GM12878 (cell line): ENCODE measurements around the gene ENO2. TPM values are rescaled to one million over a fixed set of nuclear protein-coding genes. Genes with fewer than 3 reads are reported as not detected.

Experiments
- ATAC-seq: fragments of 200-7000 bp; cut with Tn5 transposase; 3 replicates; pipeline ENCODE4 v1.9.1; 2020; ENCODE audit warnings: mild to moderate bottlenecking, moderate library complexity
- BruUV-seq: library from RNA; stranded (reverse); fragments of 400-500 nt; replicated peaks from 2 replicates; lab custom pipeline; 2021; lab: Mats Ljungman, UMichigan
- CTCF ChIA-PET: fragments of 300-600 bp; sonication (Branson Sonifier 250); formaldehyde crosslinking; extraction: SDS; loops from one replicate; lab custom pipeline; 2021; ENCODE audit warnings: inconsistent platforms; lab: Yijun Ruan, JAX
- POLR2A ChIA-PET: fragments of 350-600 bp; formaldehyde crosslinking; extraction: SDS; loops from one replicate; lab custom pipeline; 2021; ENCODE audit warnings: inconsistent platforms; lab: Charles Lee
- RAD21 ChIA-PET: fragments of 300-600 bp; sonication (Branson Sonifier 250); formaldehyde crosslinking; loops from one replicate; lab custom pipeline; 2023; ENCODE audit warnings: antibody characterized with exemption; ENCODE audit not compliant: unreplicated experiment; lab: Charles Lee
- SMC1A ChIA-PET: fragments of 300-600 bp; sonication (Branson Sonifier 250); formaldehyde crosslinking; loops from one replicate; lab custom pipeline; 2023; ENCODE audit not compliant: unreplicated experiment, uncharacterized antibody; lab: Charles Lee
- DNase-seq: peaks from one replicate; pipeline ENCODE4 v3.0.0-alpha.2; 2011; ENCODE audit warnings: low read depth, low spot score
- FAIRE-seq: peaks from 3 replicates; lab custom pipeline; 2011; peaks lifted over from hg19 to GRCh38; lab: Jason Lieb, UNC
- H2AFZ ChIP-seq: 2 replicates; pipeline ENCODE4 v1.6.0; 2011; ENCODE audit warnings: low read depth, low read length, control low read depth; ENCODE audit not compliant: control insufficient read depth
- H3K27ac ChIP-seq: 2 replicates; pipeline ENCODE4 v1.5.1; 2011; ENCODE audit warnings: control low read depth; ENCODE audit not compliant: control insufficient read depth, insufficient read depth
- H3K27me3 ChIP-seq, 2 experiments: replicated peaks in 1 of 2; 2 replicates each; pipeline versions ENCODE4 v1.6.0 to v1.6.1; 2011; ENCODE audit warnings: low read length in 1 of 2; ENCODE audit not compliant: control insufficient read depth in 2 of 2, insufficient read depth in 2 of 2
- H3K36me3 ChIP-seq, 2 experiments: 2 replicates each; pipeline ENCODE4 v1.5.1; 2011; ENCODE audit warnings: low read length in 1 of 2; ENCODE audit not compliant: control insufficient read depth in 2 of 2, insufficient read depth in 2 of 2
- H3K4me1 ChIP-seq: 2 replicates; pipeline ENCODE4 v1.6.1; 2011; ENCODE audit warnings: mild to moderate bottlenecking, low read length, moderate library complexity, mixed read lengths; ENCODE audit not compliant: control insufficient read depth, insufficient read depth
- H3K4me2 ChIP-seq: 2 replicates; pipeline ENCODE4 v1.6.0; 2011; ENCODE audit warnings: control low read depth; ENCODE audit not compliant: control insufficient read depth, insufficient read depth
- H3K4me3 ChIP-seq: fragments of 200-600 bp; sonication (generic); 2 replicates; pipeline ENCODE4 v1.5.1; 2016
- H3K79me2 ChIP-seq: 2 replicates; pipeline ENCODE4 v1.6.0; 2011; ENCODE audit warnings: low read length; ENCODE audit not compliant: control insufficient read depth, insufficient read depth
- H3K9ac ChIP-seq: 2 replicates; pipeline ENCODE4 v1.8.0; 2011; ENCODE audit warnings: low read length, control low read depth, mixed read lengths; ENCODE audit not compliant: control insufficient read depth, insufficient read depth
- H3K9me3 ChIP-seq: replicated peaks from 3 replicates; pipeline ENCODE4 v1.5.1; 2011; ENCODE audit warnings: mild to moderate bottlenecking, low read length; ENCODE audit not compliant: control insufficient read depth, insufficient read depth
- H4K20me1 ChIP-seq: 2 replicates; pipeline ENCODE4 v1.6.0; 2011; ENCODE audit not compliant: control insufficient read depth, insufficient read depth
- FOXM1 ChIP-seq: IDR thresholded peaks from 2 replicates; pipeline ENCODE4 v1.6.1; 2012; ENCODE audit warnings: low read depth, mild to moderate bottlenecking, inconsistent platforms, low read length, moderate library complexity
- PRDM15 ChIP-seq: fragments of 450-650 bp; formaldehyde crosslinking; IDR thresholded peaks from 2 replicates; pipeline ENCODE4 v1.4.0; 2020; ENCODE audit warnings: mild to moderate bottlenecking, moderate library complexity
- WGBS: methylation state at CpG from one replicate; pipeline ENCODE4 v1.1.6; 2016; ENCODE audit warnings: low lambda C conversion rate; ENCODE audit not compliant: insufficient replicate concordance, insufficient coverage; ENCODE audit errors: missing lambda C conversion rate; 5-methylcytosine and 5-hydroxymethylcytosine counted together
- in situ Hi-C: fragments of 300-500 bp; cut with MboI; formaldehyde crosslinking; loops from 9 replicates; pipeline ENCODE4 v1.14.3; 2018; ENCODE audit warnings: mixed read lengths
- intact Hi-C: fragments of 100-400 bp; cut with micrococcal nuclease; formaldehyde crosslinking; loops from one replicate; pipeline ENCODE4 v1.14.2; 2022; ENCODE audit not compliant: unreplicated experiment
- polyA plus RNA-seq, 11 experiments: library from polyadenylated mRNA; depleted of rRNA in 4 of 11; unstranded in 6 of 11; stranded (reverse) in 5 of 11; fragments of >200 nt; fragmentation: Nextera tagmentation in 4 of 11; fragmentation: Illumina TruSeq in 1 of 11; extraction: Ambion mirVana in 4 of 11; extraction: Trizol in 1 of 11; gene quantifications; 1 replicate in 1 of 11; 2 replicates in 10 of 11; pipeline versions ENCODE4 v1.2.1 to v1.2.3, GENCODE V29; 2011 to 2016; ENCODE audit warnings: inconsistent platforms in 2 of 11, missing spikeins in 2 of 11, low read depth in 1 of 11
- total RNA-seq, 4 experiments: library from RNA; depleted of rRNA in 3 of 4; stranded (reverse); fragments of >200 nt in 3 of 4; fragmentation: Illumina TruSeq in 1 of 4; extraction: Trizol in 1 of 4; gene quantifications; 2 replicates each; pipeline versions ENCODE4 v1.2.1 to v1.2.3, GENCODE V29; 2013 to 2021

ENO2 gene
- total and polyA plus RNA-seq, 10 of the 15 experiments (the other 5 are each of a cell fraction or from before 2014, with no cell fraction given): 24.8 to 196 (median 43.1) TPM

GRCh38 chr12:6899427-6899826, 15.0 kb upstream of the ENO2 start:
- WGBS: 59% methylated on average over 5 of the region's 5 CpGs
- FAIRE-seq: no peak
- SMC1A ChIA-PET: no interaction called here
- H2AFZ ChIP-seq: no peak overlapping the region
- no peak for DNase-seq
- peaks cover 4% of the 10 kb centered on the region; the same call in 1 of the 2 replicates for H3K4me1 ChIP-seq
- intact Hi-C loops: no loop called here
- POLR2A ChIA-PET: interaction anchor here (1.0 to 1.7 kb wide), 2 partner anchors 8 to 16 kb away, joined by 3 to 5 read pairs; no protein-coding TSS in a partner anchor
- CTCF ChIA-PET: interaction anchor here (1.1 to 1.4 kb wide), 2 partner anchors 27 to 30 kb away, joined by 4 read pairs; partner anchors contain the start of gene SPSB2
- H3K4me2 ChIP-seq: no peak overlapping the region
- no peaks in the 10 kb centered on the region for H3K9me3 ChIP-seq
- RAD21 ChIA-PET: no interaction called here
- H4K20me1 ChIP-seq: no peaks in the 10 kb centered on the region
- no peak overlapping the region for H3K9ac ChIP-seq
- no peak for TF ChIP-seq FOXM1
- TF ChIP-seq PRDM15 (CRISPR knock-in tag): no peak
- BruUV-seq: no TSS peak
- no peak overlapping the region for H3K27ac ChIP-seq
- H3K27me3 ChIP-seq: no peaks in the 10 kb centered on the region
- no peak overlapping the region for H3K4me3 ChIP-seq
- H3K79me2 ChIP-seq: no peaks in the 10 kb centered on the region
- in situ Hi-C loops: no loop called here
- ATAC-seq: no peak
- H3K36me3 ChIP-seq: no peaks in the 10 kb centered on the region
